DMS 273 (cell line): ENCODE results near the gene NUFIP1.
"Not testable (repeated sequence)": the region's sequence is repeated elsewhere in the genome, so short reads cannot be mapped to it uniquely, and the experiment has no call there.

Source experiments
- DNase-seq: peaks from one replicate; lab custom pipeline; 2025; ENCODE audit not compliant: unreplicated experiment; lab: John Stamatoyannopoulos, UW

Gene NUFIP1

DNA sequence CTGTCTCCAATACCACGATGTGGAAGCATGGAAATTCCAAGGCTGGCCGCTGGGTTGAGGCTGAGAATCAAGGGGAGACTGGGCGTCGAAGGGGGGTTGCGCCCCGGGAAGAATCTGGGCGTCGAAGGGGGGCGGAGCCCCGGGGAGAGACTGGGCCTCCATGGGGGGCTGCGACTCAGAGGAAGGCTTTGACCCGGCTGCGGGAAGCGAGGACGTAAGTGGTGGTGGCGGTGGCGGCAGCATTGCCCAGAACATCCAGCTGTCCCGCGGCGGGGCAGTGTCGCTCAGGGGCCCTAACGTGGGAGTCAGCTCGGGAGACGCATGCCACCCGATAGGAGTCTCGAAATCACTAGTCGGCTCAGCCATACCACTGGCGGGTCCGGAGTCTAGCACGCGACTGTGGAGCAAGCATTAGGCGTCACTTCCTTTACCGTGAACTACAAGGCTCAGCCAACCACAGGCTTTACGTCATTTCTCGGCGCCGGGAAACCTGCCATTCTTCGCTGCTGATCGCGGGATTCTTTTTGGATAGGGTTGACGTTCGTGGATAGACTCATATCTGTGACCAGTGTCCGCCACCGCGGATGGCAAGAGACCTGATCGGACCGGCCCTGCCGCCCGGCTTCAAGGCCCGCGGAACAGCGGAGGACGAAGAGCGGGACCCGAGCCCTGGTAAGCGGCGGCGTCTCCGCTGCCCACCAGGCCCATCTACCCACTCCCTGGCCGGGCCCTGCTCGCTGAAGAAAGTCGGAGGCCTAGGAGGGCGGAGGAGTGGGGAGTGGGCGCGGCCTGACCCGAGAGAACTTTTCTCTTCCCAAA, at the start of gene NUFIP1, which contains the start of gene GPALPP1:
Gene NUFIP1, minus strand, starts transcription at position 401 of the 819 bp plus-strand sequence. Its CDS starts 35 bp downstream, at position 366.
Gene GPALPP1, plus strand, starts transcription at position 468 of the 819 bp plus-strand sequence. Its CDS starts 117 bp downstream, at position 585.
- peak; percentile 95 for DNase-seq

- DNase-seq: no peak
These were observed 46.9 kb upstream of the NUFIP1 start for GRCh38 chr13:45036206-45036605.

- no peak for DNase-seq
These were observed 45.1 kb upstream of the NUFIP1 start for GRCh38 chr13:45034342-45034741.

DNA sequence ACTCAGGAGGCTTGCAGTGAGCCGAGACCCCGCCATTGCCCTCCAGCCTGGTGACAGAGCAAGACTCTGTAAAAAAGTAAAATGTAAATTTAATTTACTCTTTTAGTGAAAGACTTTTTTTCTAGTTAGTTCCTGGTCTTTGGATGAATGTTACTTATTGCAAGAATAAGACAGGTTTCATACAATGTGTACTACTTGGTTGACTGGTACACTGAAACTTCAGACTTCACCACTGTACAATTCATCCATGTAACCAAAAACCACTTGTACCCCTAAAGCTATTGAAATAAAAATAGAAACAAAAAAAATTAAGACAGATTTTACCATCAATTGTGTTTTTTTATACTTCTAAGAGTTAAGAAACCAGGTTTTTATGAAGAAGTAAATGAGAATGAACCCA, 35.6 kb upstream of the NUFIP1 start:
- no peak for DNase-seq

GRCh38 chr13:45021250-45021649, 32.0 kb upstream of the NUFIP1 start:
- DNase-seq: no peak

GRCh38 chr13:45019981-45020380, 30.7 kb upstream of the NUFIP1 start:
- DNase-seq: not testable (repeated sequence)

GRCh38 chr13:45016792-45017425, 27.6 kb upstream of the NUFIP1 start:
- no peak for DNase-seq

GRCh38 chr13:45015300-45015699, 26.0 kb upstream of the NUFIP1 start:
- no peak for DNase-seq

GRCh38 chr13:45011198-45011597, 21.9 kb upstream of the NUFIP1 start:
- DNase-seq: no peak

DNA sequence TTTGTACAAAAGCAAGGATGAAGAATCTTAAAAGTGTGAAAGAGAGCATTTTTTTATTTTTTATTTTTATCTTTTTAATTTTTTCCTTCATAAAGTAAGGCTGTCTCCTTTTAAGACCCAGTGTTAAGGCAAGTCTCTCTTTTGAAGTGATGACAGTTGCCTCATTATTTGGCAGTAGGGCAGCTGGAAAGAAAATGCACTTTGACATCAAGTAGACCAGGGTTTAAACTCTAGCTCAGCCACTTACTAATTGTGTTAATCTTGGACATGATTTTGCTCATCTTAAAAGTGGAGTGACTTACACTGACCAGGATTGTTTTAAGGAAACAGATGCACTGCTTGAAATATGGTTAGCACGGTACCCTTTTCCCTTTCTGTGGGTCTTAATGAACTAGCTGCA, 18.6 kb upstream of the NUFIP1 start:
- DNase-seq: no peak

DNA sequence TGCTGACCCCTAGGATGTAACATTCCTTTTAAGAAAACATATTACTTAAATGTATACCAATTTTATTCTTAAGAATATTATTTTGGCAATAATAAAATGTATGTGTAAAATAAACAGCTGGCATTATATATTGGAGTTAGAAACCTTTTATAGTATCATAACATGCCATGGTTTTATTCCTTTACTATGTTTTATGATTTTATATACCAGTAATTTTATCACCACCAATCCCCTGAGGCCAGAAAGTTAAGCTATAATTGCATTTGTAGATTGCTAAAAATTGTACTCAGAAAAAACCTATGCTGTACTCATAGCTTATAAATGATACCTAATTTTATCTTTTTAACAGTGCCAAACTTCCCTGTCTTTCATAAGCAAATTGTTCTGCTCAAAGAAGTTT, 18.0 kb upstream of the NUFIP1 start:
- DNase-seq: no peak

DNA sequence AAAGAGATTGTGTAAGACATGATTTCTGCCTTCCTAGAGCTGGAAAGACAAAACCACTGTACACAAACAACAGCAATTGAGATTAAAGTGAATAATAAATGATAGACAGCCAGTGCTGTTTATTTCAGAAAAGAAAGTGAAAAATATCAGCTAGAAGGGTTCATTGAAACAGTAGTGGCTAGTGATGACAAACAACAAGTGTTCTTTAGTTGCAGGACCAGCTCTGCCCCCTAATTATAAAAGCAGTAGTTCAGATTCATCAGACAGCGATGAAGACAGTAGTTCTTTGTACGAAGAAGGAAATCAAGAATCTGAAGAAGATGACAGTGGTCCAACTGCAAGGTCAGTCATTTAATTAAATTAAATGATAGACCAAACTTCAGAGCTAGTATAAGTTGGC, 14.8 kb upstream of the NUFIP1 start:
- DNase-seq: no peak

DNA sequence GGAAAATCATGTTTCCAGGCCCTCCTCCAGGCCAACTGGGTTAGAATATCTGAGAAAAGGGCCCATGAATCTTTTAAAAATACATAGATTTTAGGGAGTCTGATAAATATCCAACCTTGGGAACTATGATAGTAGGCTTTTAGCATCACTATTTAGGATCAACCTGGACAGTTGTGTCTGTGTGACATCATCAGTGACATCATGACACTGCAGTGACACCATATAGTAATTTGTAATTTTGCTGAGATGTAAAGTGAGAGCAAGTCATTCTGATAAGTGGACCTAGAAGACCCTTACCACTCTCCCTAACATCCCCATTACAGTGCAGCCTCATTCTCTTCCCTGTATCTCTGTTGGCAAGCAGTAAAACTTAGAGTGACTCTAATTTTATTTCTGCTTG, 14.1 kb upstream of the NUFIP1 start:
- DNase-seq: no peak

GRCh38 chr13:44989941-44990340, 670 bp upstream of the NUFIP1 start:
- DNase-seq: peak; percentile 11

GRCh38 chr13:44978328-44978727, 10.9 kb downstream of the NUFIP1 start:
- no peak for DNase-seq

DNA sequence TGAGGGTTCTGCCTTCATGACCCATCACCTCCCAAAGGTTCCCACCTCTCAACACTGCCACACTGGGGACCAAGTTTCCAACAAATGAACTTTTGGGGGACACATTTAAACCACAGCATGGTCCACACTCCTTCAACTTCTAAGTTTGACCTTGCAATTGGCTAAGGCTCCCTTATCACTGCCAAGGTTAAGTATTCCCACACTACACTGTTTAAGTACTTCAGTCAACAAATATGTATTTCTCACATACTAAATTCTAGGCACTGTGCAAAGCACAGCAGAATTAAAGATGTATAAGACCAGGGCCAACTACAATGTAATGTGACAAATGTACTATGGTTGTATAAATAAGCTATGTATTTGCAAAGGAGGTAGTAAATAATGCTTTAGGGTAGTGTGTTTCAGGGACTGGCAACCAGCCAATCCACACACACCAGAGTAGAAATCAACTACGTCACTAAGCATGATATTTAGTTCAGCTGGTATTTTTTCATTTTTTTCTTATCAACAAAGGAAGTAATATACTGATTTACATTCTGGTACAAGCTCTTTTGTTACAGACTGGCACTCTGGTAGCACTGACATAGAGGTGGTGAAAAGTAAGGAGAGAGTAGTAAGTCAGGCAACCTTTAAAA, 12.2 kb downstream of the NUFIP1 start:
- no peak for DNase-seq

DNA sequence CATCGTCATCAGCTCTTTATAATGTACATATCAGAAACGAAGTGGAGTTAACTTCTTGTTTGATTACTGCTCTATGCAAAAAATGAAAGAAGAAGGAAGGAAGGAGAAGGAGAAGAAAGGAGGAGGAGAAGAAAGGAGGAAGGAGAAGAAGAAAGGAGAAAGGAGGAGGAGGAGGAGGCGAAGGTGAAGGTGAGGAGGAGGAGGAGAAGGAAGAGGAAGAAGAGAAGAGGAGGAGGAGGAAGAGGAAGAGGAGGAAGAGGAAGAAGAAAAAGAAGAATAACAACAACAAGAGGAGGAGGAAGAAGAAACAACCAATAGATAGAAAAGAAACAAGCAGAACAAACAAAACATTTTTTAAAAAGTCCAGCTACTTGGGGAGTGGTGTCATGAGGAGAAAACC, 13.1 kb downstream of the NUFIP1 start:
- no peak for DNase-seq

- peak; percentile 3 for DNase-seq
These were observed 15.0 kb downstream of the NUFIP1 start for GRCh38 chr13:44974056-44974793.

DNA sequence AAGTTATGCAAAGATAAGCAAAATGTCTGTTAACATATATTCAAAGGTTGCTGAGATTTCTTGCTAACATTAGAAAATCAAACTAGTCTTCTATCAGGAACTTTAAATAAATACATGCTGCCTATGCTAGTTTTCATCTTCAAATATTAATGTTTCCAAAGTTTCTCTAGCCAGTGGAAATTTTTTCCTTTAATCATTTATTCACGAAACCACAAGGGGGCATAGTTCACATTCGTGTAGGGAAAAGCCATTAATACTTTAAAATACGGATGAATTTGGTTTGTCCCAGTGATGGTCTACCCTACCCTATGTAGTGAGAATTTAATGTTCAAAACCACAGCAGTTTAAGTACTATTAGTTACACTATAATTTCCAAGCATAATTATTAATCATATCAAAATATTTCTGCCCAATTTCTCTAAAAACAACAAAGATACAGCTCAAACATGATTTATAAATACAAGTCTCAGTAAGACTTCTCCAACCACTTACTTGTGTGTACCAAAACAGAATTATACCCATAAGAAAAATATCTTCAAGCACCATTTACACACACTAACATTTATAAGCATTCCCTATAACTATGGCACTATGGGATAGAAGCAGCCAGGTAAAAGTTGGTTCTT, 16.2 kb downstream of the NUFIP1 start:
- peak; percentile 50 for DNase-seq

DNA sequence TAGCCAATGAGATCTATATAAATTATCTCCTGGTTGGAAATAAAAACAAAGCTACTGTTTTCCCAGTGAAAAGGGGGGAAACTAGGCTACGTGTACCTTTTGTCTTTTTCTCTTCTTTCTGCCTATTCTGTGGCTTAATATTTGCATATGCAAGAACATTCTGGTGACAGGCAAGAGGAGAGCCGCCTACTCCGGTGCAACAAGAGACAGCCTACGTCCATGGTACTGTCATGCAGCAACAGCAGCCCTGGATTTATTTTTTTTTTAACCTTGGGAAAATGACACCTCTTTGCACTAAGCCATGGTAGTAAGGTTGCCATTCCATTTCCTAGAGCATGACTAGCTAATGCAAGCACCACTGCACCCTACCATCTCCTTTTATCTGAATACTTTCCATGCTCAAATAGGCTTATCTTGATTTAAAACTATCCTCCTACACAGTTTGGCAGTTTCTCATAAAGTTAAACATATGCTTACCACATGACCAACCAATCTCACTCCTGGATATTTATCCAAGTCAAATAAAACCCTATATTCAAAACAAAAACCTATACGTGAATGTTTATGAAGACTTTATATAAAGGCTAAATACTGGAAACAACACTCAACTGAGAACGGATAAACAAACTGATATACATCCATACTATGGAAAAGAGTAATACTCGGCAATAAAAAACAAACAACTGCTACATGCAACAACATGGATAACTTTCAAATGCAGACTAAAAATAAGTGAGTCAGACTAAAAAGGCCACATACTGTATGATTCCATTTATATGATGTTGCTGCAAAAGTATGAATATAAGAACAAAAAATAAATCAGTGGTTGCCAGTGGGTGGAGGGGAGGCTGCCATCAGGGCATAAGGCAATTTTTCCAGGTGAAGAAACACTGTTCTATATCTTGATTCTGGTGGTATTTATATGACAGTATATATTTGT, 17.3 kb downstream of the NUFIP1 start:
- no peak for DNase-seq
